Camera-type eye (tissue), 1 donor: ENCODE results near the gene S1PR3. TPM values are rescaled to one million over a fixed set of nuclear protein-coding genes. Genes with fewer than 3 reads are reported as not detected.

Source experiments
- total RNA-seq: library from RNA; depleted of rRNA; stranded (reverse); fragments of >200 nt; gene quantifications from one replicate; pipeline ENCODE4 v1.2.3, GENCODE V29; 2014

S1PR3 gene
- 59.5 TPM for total RNA-seq

DNA sequence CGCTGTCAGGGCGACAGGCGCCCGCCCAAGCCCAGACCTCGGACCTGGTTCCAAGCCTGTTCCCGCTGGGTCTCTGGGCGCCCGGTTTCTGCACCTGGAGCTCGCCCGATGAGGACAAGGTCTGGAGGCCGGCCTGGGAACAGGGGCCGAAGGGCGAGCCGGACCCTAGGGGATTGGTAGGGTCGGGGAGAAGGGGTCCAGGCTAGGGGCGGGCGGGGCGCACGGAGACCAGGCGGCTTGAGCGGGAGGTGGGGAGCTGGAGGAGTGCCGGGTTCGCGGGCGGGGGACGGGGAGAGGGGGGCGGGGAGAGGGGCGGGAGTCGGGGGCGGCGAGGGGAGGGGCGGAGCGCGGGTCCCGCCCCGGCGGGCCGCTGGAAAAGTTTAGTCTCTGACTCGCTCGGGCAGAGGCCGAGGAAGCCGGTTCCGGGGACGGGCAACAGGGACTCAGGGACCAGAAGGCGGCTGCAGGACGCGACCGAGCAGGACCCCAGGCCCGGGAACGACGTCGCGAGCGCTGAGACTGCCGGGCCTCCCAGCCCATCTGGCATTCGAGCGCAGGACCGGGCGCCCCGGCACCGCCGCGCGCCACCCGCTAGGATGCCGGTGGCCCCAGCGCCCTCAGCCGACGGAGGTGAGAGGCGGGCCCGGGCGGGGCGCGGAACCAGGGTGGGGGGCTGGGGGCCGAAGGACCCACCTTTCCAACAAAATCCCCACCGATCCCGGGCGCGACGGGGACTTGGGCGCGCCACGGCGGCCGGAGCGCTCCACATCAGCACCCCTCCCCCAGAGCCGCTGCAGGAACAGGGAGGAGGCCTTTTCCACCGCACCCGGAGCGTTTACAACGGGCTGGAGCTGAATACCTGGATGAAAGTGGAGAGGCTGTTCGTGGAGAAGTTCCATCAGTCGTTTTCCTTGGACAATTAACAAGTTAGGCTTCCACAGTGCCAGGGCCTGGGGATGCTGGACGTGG, at the start of gene S1PR3:
Gene S1PR3, plus strand, starts transcription at position 403 of the 969 bp plus-strand sequence. CDS start 9,733 bp downstream, outside the sequence.

Other genes with a start within 250 kb of the S1PR3 start
- 4.4 TPM for gene SHC3, start 187.3 kb downstream of the S1PR3 start, total RNA-seq